GM10248 (cell line): Measurements from ENCODE around the gene MZF1.

Experiments
- CTCF ChIA-PET: fragments of 300-600 bp; sonication (Branson Sonifier 250); formaldehyde crosslinking; extraction: SDS; loops from one replicate; lab custom pipeline; 2021; ENCODE audit warnings: antibody characterized with exemption; lab: Yijun Ruan, JAX
- POLR2A ChIA-PET: fragments of 350-650 bp; sonication (Branson Sonifier 250); formaldehyde crosslinking; extraction: SDS; loops from one replicate; lab custom pipeline; 2020; ENCODE audit warnings: antibody characterized with exemption; lab: Yijun Ruan, JAX
- DNase-seq: peaks from one replicate; pipeline ENCODE4 v3.0.0; 2012; ENCODE audit errors: extremely low spot score
- CTCF ChIP-seq: IDR thresholded peaks from 2 replicates; pipeline ENCODE4 v1.5.1; 2012; ENCODE audit warnings: mild to moderate bottlenecking, low read depth; ENCODE audit errors: extremely low read depth, missing control alignments, control extremely low read depth

MZF1 gene

GRCh38 chr19:58518256-58519086, 54.7 kb downstream of the MZF1 start:
- POLR2A ChIA-PET: interaction anchor here (0.5 to 2.1 kb wide), 5 partner anchors 25 to 192 kb away, joined by 3 to 8 read pairs (median 4); partner anchors contain the start of genes CHMP2A, TRIM28 and ZSCAN22
- no peak for DNase-seq
- CTCF ChIA-PET: interaction anchor here (0.7 to 5.9 kb wide), 28 partner anchors 7 to 363 kb away, joined by 3 to 60 read pairs (median 8); partner anchors contain the start of genes CHMP2A, SLC27A5, TRIM28 and UBE2M

GRCh38 chr19:58516964-58517833, 55.9 kb downstream of the MZF1 start:
- POLR2A ChIA-PET: no interaction called here
- DNase-seq: no peak
- TF ChIP-seq CTCF: no peak
- CTCF ChIA-PET: interaction anchor here (0.7 to 5.9 kb wide), 9 partner anchors 9 to 66 kb away, joined by 3 to 60 read pairs (median 30); partner anchors contain the start of genes CHMP2A and UBE2M

More at GRCh38 chr19:58518256-58519086, 54.7 kb downstream of the MZF1 start:
- no peak for TF ChIP-seq CTCF

- DNase-seq: no peak
- no peak for TF ChIP-seq CTCF
- POLR2A ChIA-PET: no interaction called here
- CTCF ChIA-PET: interaction anchor here (1.1 to 5.9 kb wide), 2 partner anchors 16 to 65 kb away, joined by 5 to 60 read pairs; no protein-coding TSS in a partner anchor
Measured at GRCh38 chr19:58516246-58516836, 56.8 kb downstream of the MZF1 start.

DNA sequence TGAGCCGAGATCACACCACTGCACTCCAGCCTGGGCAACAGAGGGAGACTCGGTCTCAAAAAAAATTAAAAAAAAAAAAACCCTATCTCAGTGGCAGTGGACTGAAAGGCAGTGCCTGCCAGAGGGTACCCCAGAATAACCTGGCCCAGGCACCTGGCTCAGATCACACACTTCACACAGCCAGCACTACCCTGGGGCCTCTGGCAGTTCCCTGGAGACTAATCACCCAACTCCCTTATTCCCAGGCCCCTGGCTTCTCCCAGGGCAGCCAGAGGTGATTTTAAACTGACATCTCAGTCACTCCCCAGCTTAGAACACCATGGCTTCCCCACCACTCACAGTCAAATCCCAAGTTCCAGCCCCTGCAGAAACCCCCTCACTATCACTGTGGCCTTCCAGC, 57.9 kb downstream of the MZF1 start:
- no peak for TF ChIP-seq CTCF
- ChIA-PET POLR2A (interaction anchor here (0.7 kb wide), 1 partner anchor 26 kb away, joined by 3 read pairs; no protein-coding TSS in a partner anchor), CTCF (interaction anchor here (0.8 kb wide), 1 partner anchor 65 kb away, joined by 4 read pairs; no protein-coding TSS in a partner anchor)
- DNase-seq: no peak

- DNase-seq: no peak
- ChIA-PET POLR2A (interaction anchor here (0.5 to 1.2 kb wide), 4 partner anchors 26 to 108 kb away, joined by 3 to 4 read pairs (median 4); no protein-coding TSS in a partner anchor), CTCF (interaction anchor here (0.6 to 2.5 kb wide), 32 partner anchors 8 to 176 kb away, joined by 3 to 39 read pairs (median 4); partner anchors contain the start of genes CHMP2A, TRIM28 and ZNF446)
- no peak for TF ChIP-seq CTCF
Measured at GRCh38 chr19:58514564-58515022, 58.5 kb downstream of the MZF1 start.
